Hepatocyte (in vitro differentiated cells): ENCODE data around the gene SEL1L3.

ENCODE experiments used
- CTCF ChIP-seq: fragments of 200-600 bp; sonication (generic); IDR thresholded peaks from 2 replicates; pipeline ENCODE4 v1.5.1; 2016; ENCODE audit warnings: antibody characterized with exemption, mild to moderate bottlenecking; ENCODE audit not compliant: poor library complexity
- EZH2 ChIP-seq: fragments of 200-600 bp; sonication (generic); IDR thresholded peaks from 2 replicates; pipeline ENCODE4 v1.6.1; 2016; ENCODE audit warnings: antibody characterized with exemption, mild to moderate bottlenecking, borderline replicate concordance
- EZH2phosphoT487 ChIP-seq: fragments of 200-600 bp; sonication (generic); IDR thresholded peaks from one replicate; pipeline ENCODE4 v1.6.1; 2018; ENCODE audit warnings: antibody characterized with exemption, mild to moderate bottlenecking, low read depth, moderate library complexity; ENCODE audit not compliant: unreplicated experiment, severe bottlenecking

- TF ChIP-seq EZH2phosphoT487 (no peak), CTCF (no peak), EZH2 (no peak)
Observed at GRCh38 chr4:25815586-25815985, 47.2 kb downstream of the SEL1L3 start.
